ENCODE results near the gene AHRR. TPM values are rescaled to one million over a fixed set of nuclear protein-coding genes. Genes with fewer than 3 reads are reported as not detected.

Gene AHRR
- total RNA-seq, 2 experiments from 2014 or later, result 28.3 to 34.9 TPM

- CTCF ChIA-PET, result interaction anchor here (0.7 to 1.5 kb wide), 6 partner anchors 14 to 100 kb away, joined by 3 to 5 read pairs (median 3); no protein-coding TSS in a partner anchor
- H3K4me1 Mint-ChIP-seq, result peaks cover 30% of the 10 kb centered on the region
- DNase-seq, result no peak
- H3K27ac Mint-ChIP-seq, result no peak overlapping the region
- H3K9me3 Mint-ChIP-seq, result no peaks in the 10 kb centered on the region
- no peaks in the 10 kb centered on the region for H3K27me3 Mint-ChIP-seq
- H3K36me3 Mint-ChIP-seq (ENCODE audit: low read depth), result peaks cover 8% of the 10 kb centered on the region
- POLR2A ChIA-PET, result no interaction called here
- H3K4me3 Mint-ChIP-seq, result no peak overlapping the region
These were observed 96.0 kb downstream of the AHRR start for GRCh38 chr5:417301-418161.

DNA sequence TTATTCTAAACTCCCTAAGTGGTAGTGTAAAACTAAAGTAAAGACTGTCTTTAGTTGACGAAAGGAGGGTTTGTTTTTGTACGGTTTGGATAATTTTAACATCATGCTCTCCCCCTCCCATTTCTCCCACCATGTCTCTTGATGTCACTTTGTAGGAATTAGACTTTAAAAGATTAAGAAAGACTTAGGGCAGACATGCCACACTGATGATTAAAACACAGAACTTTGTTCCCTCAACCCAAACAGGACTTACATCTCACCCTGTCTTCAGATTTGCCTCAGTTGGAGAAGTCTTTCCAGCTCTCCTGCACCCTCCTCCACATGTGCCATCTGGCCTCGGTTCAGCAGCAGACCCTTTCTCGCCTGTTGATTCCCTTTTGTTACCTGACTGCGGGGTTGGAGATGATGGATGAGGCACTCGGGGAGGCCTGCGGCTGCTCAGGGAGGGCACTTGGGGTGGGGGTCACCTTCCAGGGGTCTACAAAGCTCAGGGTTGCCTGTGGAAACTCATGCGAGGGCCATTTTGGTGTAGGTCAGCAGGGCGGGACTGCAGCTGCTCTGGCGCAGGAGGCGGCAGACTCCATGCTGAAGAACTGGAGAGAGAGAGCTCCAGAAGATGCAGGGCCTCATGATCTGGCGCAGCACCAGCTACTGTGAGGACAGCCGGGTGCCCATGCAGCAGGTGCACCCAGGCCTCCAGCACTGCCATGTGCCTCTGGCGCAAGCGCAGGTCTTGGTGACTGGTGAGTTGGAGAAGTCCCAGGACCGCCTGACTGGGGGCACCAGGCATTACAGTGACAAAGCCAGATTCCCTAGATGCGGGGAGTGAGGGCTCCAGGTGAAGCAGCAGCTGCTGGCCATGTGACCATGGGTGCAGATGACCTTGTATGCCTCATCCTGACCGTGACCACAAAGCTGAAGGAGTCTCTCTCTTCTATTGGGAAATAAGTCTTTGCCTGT is 96.9 kb downstream of the AHRR start:
- Mint-ChIP-seq H3K4me1 (peaks cover 35% of the 10 kb centered on the region), H3K9me3 (no peaks in the 10 kb centered on the region), H3K27ac (no peak overlapping the region), H3K36me3 (ENCODE audit: low read depth) (peaks cover 8% of the 10 kb centered on the region), H3K4me3 (no peak overlapping the region), H3K27me3 (no peaks in the 10 kb centered on the region)
- POLR2A ChIA-PET, result no interaction called here
- CTCF ChIA-PET, result interaction anchor here (0.6 to 1.5 kb wide), 6 partner anchors 13 to 101 kb away, joined by 3 to 5 read pairs (median 3); no protein-coding TSS in a partner anchor
- DNase-seq, result no peak

GRCh38 chr5:419970-420369 is 98.5 kb downstream of the AHRR start:
- H3K27me3 Mint-ChIP-seq, result no peaks in the 10 kb centered on the region
- POLR2A ChIA-PET, result no interaction called here
- CTCF ChIA-PET, result interaction anchor here (1.3 kb wide), 1 partner anchor 20 kb away, joined by 3 read pairs; no protein-coding TSS in a partner anchor
- H3K27ac Mint-ChIP-seq, result no peak overlapping the region
- H3K4me3 Mint-ChIP-seq, result no peak overlapping the region
- H3K4me1 Mint-ChIP-seq, result peaks cover 32% of the 10 kb centered on the region
- peaks cover 14% of the 10 kb centered on the region for H3K36me3 Mint-ChIP-seq (ENCODE audit: low read depth)
- no peak for DNase-seq
- no peaks in the 10 kb centered on the region for H3K9me3 Mint-ChIP-seq

- no peak overlapping the region for H3K27ac Mint-ChIP-seq
These were observed 99.2 kb downstream of the AHRR start for GRCh38 chr5:420632-421286.

DNA sequence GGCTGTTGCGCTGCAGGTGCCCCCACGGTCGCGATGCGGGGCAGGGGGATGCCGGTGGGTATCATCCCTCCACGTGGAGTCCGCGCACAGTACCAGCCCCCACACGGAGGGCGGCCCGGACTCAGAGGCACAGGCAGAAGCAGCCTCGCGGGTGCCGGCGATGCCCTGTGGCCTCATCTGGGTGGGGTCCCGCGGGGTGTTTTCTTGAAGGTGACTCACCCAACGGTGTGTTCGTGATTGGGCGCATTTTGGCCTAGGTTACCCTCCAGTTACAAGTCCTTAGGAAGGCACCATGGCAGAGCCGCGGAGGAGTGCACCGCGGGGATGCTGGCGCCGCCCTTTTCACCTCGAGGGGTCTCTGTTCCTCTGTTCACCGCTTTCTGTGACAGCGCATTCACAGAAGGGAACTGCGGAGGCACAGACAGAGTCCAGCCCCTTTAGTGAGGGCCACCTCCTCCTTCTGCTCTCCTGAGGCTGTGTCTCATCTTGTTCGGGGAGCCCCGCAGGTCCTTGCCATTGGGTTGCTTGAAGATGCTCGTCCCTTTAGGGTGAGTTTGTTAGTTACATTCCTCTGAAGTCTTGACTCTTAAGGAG is 99.9 kb downstream of the AHRR start:
- no peak overlapping the region for H3K27ac Mint-ChIP-seq
- CTCF ChIA-PET, result no interaction called here
- H3K36me3 Mint-ChIP-seq (ENCODE audit: low read depth), result peaks cover 15% of the 10 kb centered on the region
- no peak overlapping the region for H3K4me3 Mint-ChIP-seq
- no peak for DNase-seq
- peaks cover 33% of the 10 kb centered on the region for H3K4me1 Mint-ChIP-seq
- no peaks in the 10 kb centered on the region for H3K9me3 Mint-ChIP-seq
- POLR2A ChIA-PET, result no interaction called here
- H3K27me3 Mint-ChIP-seq, result no peaks in the 10 kb centered on the region

More at GRCh38 chr5:420632-421286, 99.2 kb downstream of the AHRR start:
- no peak overlapping the region for H3K4me3 Mint-ChIP-seq
- CTCF ChIA-PET, result no interaction called here
- no peaks in the 10 kb centered on the region for H3K9me3 Mint-ChIP-seq
- peaks cover 14% of the 10 kb centered on the region for H3K36me3 Mint-ChIP-seq (ENCODE audit: low read depth)
- H3K4me1 Mint-ChIP-seq, result peaks cover 35% of the 10 kb centered on the region
- no peak for DNase-seq
- no peaks in the 10 kb centered on the region for H3K27me3 Mint-ChIP-seq
- POLR2A ChIA-PET, result interaction anchor here (0.7 kb wide), 1 partner anchor 201 kb away, joined by 3 read pairs; no protein-coding TSS in a partner anchor

- no peak for DNase-seq
- H3K27me3 Mint-ChIP-seq, result no peaks in the 10 kb centered on the region
- ChIA-PET CTCF (no interaction called here), POLR2A (no interaction called here)
- peak overlapping the region; percentile 21 for H3K27ac Mint-ChIP-seq
- H3K4me1 Mint-ChIP-seq, result peaks cover 29% of the 10 kb centered on the region
- H3K4me3 Mint-ChIP-seq, result no peak overlapping the region
- no peaks in the 10 kb centered on the region for H3K9me3 Mint-ChIP-seq
- H3K36me3 Mint-ChIP-seq (ENCODE audit: low read depth), result peaks cover 15% of the 10 kb centered on the region
These were observed 100.4 kb downstream of the AHRR start for GRCh38 chr5:421901-422300.

DNA sequence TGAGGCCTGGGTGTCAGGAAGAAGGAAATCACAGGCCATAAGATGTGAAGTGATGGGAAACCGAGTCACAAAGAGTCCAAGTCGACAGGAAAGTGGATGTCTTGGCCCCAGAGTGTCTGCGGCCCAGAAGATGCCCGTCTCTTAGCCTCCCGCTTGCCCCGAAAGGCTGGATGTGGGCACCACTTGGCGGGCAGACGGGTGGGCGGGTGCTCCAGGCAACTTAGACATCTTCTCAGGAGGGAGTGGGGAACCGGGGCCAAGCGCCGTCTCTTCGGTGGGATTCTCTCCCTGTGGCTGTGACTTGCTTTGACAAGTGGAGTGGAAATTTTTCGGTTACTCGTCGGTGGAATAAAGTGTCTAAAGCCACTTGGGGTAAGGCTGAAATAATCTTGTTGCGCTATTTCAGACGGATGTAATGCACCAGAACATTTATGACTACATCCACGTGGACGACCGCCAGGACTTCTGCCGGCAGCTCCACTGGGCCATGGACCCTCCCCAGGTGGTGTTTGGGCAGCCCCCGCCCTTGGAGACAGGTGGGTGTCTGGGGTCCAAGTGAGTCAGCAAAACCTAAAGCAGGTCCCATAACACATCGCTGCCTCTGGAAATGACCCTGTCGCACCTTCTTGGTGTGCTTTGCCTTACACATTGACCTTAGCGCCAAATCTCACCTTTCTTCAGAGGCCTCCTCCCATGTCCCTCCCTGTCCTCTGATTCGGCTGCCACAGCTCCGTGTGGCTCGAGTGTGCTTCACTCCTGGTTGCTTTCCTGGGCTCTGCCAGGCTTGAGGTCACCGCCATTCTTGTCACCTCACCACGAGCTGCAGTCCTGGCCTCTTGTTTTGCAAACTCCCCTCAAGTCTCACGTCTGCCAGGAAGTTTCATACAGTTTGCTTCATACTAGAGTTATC is 101.1 kb downstream of the AHRR start:
- ChIA-PET CTCF (no interaction called here), POLR2A (no interaction called here)
- DNase-seq, result no peak
- H3K27me3 Mint-ChIP-seq, result no peaks in the 10 kb centered on the region
- no peak overlapping the region for H3K4me3 Mint-ChIP-seq
- peaks cover 15% of the 10 kb centered on the region for H3K36me3 Mint-ChIP-seq (ENCODE audit: low read depth)
- H3K4me1 Mint-ChIP-seq, result peaks cover 29% of the 10 kb centered on the region
- peak overlapping the region; percentile 70 for H3K27ac Mint-ChIP-seq
- H3K9me3 Mint-ChIP-seq, result no peaks in the 10 kb centered on the region

- Mint-ChIP-seq H3K36me3 (ENCODE audit: low read depth) (peaks cover 20% of the 10 kb centered on the region), H3K4me1 (peaks cover 29% of the 10 kb centered on the region), H3K27me3 (no peaks in the 10 kb centered on the region), H3K27ac (peak overlapping the region; percentile 70), H3K9me3 (no peaks in the 10 kb centered on the region), H3K4me3 (no peak overlapping the region)
- ChIA-PET POLR2A (no interaction called here), CTCF (interaction anchor here (0.5 kb wide), 1 partner anchor 103 kb away, joined by 3 read pairs; no protein-coding TSS in a partner anchor)
- no peak for DNase-seq
These were observed 101.7 kb downstream of the AHRR start for GRCh38 chr5:423233-423565.

DNA sequence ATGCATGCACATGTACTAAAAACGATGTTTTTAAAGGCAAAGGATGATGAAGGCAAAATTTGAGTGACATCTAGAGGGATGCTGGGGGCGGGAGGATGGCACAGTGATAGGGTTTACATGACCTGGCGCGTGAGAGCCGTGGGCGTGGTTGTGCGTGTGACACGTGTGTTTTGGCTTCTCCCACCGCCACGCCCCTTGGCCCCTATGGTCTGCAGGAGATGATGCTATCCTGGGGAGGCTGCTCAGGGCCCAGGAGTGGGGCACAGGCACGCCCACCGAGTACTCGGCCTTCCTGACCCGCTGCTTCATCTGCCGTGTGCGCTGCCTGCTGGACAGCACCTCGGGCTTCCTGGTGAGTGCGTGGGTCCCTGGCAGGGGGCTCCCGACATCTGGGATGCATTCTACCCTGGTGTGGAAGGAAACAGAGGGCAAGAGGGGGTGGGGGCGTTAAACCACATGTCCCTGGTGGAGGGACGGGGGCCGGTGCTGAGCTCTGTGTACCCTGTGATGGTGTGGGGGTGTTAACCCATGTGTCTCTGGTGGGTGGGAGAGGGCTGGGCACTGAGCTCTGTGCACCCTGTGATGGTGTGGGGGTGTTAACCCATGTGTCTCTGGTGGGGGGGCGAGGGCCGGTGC is 102.2 kb downstream of the AHRR start:
- Mint-ChIP-seq H3K36me3 (ENCODE audit: low read depth) (peaks cover 22% of the 10 kb centered on the region), H3K27ac (no peak overlapping the region), H3K9me3 (no peaks in the 10 kb centered on the region), H3K27me3 (no peaks in the 10 kb centered on the region), H3K4me3 (no peak overlapping the region), H3K4me1 (peaks cover 30% of the 10 kb centered on the region)
- POLR2A ChIA-PET, result no interaction called here
- no peak for DNase-seq
- CTCF ChIA-PET, result interaction anchor here (0.5 kb wide), 1 partner anchor 104 kb away, joined by 3 read pairs; no protein-coding TSS in a partner anchor

- no peaks in the 10 kb centered on the region for H3K27me3 Mint-ChIP-seq
- H3K27ac Mint-ChIP-seq, result peak overlapping the region; percentile 25
- DNase-seq, result no peak
- ChIA-PET CTCF (interaction anchor here (0.6 to 1.3 kb wide), 4 partner anchors 49 to 142 kb away, joined by 3 read pairs; no protein-coding TSS in a partner anchor), POLR2A (no interaction called here)
- no peaks in the 10 kb centered on the region for H3K9me3 Mint-ChIP-seq
- peaks cover 20% of the 10 kb centered on the region for H3K36me3 Mint-ChIP-seq (ENCODE audit: low read depth)
- H3K4me1 Mint-ChIP-seq, result peaks cover 33% of the 10 kb centered on the region
- no peak overlapping the region for H3K4me3 Mint-ChIP-seq
These were observed 103.0 kb downstream of the AHRR start for GRCh38 chr5:424301-425110.
